GM12801 (cell line): ENCODE results near the gene STOM.

Experiments
- CTCF ChIP-seq: IDR thresholded peaks from one replicate; pipeline ENCODE4 v1.5.1; 2011; ENCODE audit warnings: control low read depth; ENCODE audit not compliant: insufficient read length; ENCODE audit errors: extremely low read depth

STOM gene

GRCh38 chr9:121326901-121327613 is 43.0 kb downstream of the STOM start:
- no peak for TF ChIP-seq CTCF

GRCh38 chr9:121326130-121326838 is 43.8 kb downstream of the STOM start:
- no peak for TF ChIP-seq CTCF

- no peak for TF ChIP-seq CTCF
Measured at GRCh38 chr9:121325387-121325786, 44.7 kb downstream of the STOM start.

GRCh38 chr9:121324755-121325154 is 45.3 kb downstream of the STOM start:
- TF ChIP-seq CTCF = no peak

GRCh38 chr9:121324316-121324715 is 45.7 kb downstream of the STOM start:
- no peak for TF ChIP-seq CTCF

DNA sequence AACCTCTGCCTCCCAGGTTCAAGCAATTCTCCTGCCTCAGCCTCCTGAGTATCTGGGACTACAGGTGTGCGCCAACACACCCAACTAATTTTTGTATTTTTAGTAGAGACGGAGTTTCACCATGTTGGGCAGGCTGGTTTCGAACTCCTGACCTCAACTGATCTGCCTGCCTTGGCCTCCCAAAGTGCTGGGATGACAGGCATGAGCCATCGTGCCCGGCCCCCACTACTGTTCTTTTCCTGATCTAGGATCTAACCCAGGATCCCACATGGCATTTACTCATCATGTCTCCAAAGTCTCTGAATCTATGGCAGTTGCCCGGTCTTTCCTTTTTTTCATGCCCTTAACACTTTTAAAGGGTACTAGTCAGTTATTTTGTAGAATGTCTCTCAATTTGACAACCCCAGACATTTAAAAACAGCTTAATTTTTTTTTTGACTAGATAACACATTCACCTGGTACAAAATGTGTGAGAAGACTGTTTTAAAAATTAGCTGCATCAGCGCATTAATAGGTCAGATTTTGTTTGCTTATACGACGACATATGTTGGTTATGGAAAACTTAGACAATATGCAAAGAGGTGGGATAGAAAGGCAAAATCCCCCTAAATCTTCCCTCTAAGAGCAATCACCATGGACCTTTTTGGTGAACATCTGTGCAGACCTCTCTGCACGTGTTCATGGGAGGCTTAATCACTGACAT is 46.5 kb downstream of the STOM start:
- no peak for TF ChIP-seq CTCF

DNA sequence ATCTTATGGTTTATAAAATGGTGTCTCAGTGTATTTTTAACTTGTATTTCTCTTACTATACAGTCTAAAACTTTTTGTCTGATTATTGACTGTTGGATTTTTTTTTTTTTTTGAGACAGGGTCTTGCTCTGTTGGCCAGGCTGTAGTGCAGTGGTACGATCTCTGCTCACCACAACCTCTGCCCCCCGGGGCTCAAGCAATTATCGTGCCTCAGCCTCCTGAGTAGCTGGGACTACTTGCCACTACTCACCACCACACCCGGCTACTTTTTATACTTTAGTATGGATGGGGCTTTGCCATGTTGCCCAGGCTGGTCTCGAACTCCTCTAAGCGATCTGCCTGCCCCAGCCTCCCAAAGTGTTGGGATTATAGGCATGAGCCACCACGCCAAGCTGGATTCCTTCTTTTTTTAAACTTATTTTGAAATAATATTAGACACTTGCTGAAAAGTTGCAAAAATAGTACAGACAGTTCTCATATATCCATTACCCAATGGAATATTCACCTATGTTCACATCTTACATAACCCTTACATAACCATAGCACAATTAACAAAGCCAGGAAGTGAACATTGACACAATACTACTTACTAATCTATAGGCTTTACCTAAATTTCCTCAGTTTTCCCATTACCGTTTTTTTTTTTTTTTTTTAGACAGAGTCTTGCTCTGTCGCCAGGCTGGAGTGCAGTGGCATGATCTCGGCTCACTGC is 47.2 kb downstream of the STOM start:
- TF ChIP-seq CTCF = no peak
